Measurements from ENCODE around the gene ABHD14A.

GRCh38 chr3:52023860-52024764, 49.2 kb downstream of the ABHD14A start:
- TF ChIP-seq POLR2A (IDR thresholded peaks at IDR 0.05; ENCODE audit: low read depth, low read length) (no peak), CTCF (conservative IDR thresholded peaks at IDR 0.05; ENCODE audit: low read depth, low read length) (no peak), CEBPB (IDR thresholded peaks at IDR 0.05; ENCODE audit: low read depth, low read length) (no peak), NFE2L2 (IDR thresholded peaks at IDR 0.05; ENCODE audit: low read depth, low read length) (no peak), RAD21 (IDR thresholded peaks at IDR 0.05; ENCODE audit: low read length) (no peak), MAZ (IDR thresholded peaks at IDR 0.05; ENCODE audit: borderline replicate concordance, low read depth, low read length) (no peak), ELK1 (IDR thresholded peaks at IDR 0.05; ENCODE audit: borderline replicate concordance, low read depth, low read length) (no peak), RCOR1 (IDR thresholded peaks at IDR 0.05; ENCODE audit: insufficient replicate concordance, low read length) (no peak), SMC3 (IDR thresholded peaks at IDR 0.05; ENCODE audit: low read depth, low read length) (no peak), MXI1 (IDR thresholded peaks at IDR 0.05; ENCODE audit: borderline replicate concordance, low read depth, low read length) (no peak), FOS (IDR thresholded peaks at IDR 0.05; ENCODE audit: low read depth, low read length) (no peak), USF2 (IDR thresholded peaks at IDR 0.05; ENCODE audit: low read depth, low read length) (no peak), MAFK (IDR thresholded peaks at IDR 0.05; ENCODE audit: low read depth, low read length) (no peak)
